Suppressor macrophage (primary cell): ENCODE data around the gene NTN1.
"Not testable (repeated sequence)": the region's sequence is repeated elsewhere in the genome, so short reads cannot be mapped to it uniquely, and the experiment has no call there.

Experiments
- DNase-seq, 4 experiments: peaks; one replicate each; pipeline ENCODE4 v3.0.0-alpha.2; 2020 to 2022

Gene NTN1

DNA sequence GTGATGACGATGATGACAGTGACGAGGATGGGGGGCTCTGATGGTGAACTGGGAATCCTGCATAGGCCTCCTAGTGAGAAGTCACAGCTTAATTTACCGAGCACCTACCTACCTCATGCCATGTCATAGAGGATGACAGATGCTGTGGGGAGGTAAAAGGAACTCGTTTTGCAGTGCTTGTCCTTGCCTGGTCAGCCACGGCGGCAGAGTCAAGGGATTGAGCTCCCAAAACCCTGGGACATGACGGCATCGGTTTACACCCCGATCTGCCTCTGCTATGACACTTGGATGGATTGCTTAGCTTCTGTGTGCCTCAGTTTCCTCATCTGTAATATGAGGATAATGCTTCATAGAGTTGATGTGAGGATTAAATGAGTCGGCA is 103.2 kb downstream of the NTN1 start:
- DNase-seq = no peak

DNA sequence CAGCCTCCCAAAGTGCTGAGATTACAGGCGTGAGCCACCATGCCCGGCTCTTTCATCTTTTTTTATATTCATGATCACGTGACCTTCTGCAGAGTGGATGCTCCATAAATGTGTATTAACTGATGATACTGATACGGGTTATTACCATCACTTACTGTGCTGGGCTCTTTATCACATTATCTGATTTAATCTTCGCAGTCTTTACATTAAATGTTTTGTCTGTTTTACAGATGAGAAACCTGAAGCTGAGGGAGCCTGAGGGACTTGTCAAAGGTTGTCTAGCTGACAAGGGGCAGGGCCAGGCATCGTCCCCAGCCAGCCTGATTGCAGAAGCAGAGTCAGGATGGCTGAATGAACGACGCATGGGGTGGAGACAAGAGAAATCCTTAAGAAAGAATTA is 104.4 kb downstream of the NTN1 start:
- no peak for DNase-seq

DNA sequence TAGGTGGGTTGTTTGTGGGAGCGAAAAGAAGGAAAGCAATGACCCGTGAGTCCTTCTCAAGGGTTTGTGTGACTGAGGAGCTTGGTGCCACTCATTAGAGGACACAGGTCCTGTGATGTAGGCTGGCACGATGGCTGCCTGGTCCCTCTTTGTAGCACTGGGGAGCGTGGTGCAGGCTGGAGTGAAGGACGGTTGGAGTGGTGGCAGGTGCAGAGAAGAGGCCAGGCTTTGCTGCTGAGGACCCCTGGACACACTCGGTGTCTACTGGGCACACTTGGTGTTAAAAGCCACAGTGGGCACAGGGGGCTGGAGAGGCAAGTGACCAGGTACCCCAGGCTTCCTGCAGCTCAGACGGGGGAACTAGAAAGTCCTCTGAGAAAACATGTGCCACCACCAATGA is 106.0 kb downstream of the NTN1 start:
- DNase-seq = no peak

DNA sequence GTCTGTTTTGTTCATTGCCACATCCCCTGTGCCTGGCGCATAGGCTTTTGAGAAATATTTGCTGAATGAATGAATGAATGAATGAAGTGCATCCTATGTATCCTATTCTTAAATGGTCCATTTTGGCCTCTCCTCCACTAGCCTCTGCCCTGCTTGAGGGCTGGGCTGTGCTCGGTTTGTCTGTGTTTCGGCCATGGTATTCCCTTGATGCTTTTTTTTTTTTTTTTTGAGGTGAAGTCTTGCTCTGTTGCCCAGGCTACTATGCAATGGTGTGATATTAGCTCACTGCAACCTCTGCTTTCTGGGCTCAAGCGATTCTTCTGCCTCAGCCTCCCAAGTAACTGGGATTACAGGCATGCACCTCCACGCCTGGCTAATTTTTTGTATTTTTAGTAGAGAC is 110.1 kb downstream of the NTN1 start:
- DNase-seq = no peak

DNA sequence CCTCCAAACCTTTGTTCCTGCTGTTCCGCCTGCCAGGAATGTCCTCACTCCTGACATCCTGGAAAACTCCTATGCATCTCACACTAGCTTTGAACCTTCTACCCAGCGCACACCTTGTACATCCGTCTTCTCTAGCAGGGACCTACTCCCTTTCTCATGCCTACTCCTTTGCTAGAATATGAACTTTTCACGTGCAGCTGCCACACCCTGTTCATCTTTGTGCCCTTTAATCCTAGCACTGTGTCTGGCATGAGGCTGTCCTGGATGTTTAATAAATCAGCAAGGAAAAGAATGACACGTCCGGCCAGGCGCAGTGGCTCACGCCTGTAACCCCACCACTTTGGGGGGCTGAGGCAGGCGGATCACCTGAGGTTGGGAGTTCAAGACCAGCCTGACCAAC is 111.0 kb downstream of the NTN1 start:
- no peak for DNase-seq

DNA sequence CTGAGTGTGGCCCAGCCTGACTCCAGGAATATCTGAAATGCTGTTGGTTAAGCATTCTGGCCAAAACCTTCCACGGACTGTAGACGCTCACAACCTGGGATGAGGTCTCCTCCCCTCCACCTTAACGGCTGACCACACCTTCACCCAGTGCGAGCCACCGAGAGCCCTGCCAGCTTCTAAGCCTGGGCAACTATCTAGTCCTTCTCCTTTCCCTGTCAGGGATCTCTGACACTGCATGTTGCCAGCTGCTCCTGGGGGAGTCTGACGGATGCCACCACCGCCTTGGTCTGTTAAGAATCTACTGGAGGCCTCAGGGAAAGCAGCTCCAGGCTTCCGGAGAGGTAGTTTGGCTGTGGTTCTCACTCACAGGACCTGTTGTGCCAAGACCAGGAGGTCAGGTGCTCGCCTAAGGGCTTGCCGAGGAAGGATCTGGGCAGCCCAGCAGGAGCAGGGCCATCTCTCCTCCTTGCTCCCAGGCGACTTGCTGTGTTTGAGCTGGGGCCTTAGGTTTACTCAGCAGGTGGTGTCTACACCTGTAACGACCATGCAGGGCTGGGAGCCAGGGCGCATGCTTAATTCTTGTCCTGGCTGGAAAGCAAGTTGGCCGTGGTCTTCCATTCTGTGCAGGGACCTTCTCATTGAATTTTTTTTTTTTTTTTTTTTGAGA is 111.8 kb downstream of the NTN1 start:
- DNase-seq = no peak

DNA sequence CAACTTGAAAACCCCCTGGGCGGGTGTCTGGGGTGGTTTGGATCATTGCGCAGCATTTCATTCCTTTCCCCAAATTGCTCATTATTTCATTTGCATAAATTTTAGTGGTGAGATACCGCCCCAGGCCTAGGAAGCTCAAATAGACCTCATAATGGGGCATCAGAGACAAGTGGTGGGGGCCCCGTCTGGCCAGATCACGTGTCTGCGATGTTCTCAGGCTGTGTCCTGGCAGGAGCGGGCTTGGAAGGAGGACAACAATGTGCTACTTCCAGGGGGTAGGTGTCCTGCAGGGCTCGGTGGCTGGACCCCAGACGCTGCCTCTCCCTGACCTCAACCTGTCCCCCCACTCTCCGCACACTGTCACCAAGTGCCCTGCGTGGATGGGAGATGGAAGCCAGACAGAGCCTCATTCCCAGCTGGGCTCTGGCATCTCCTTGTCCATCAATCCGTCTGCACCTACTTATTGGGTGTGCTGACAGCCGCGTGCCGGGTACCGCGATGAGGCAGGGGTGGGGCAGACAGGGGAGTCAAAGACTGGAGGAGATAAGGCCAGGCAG is 116.9 kb downstream of the NTN1 start:
- no peak for DNase-seq

DNA sequence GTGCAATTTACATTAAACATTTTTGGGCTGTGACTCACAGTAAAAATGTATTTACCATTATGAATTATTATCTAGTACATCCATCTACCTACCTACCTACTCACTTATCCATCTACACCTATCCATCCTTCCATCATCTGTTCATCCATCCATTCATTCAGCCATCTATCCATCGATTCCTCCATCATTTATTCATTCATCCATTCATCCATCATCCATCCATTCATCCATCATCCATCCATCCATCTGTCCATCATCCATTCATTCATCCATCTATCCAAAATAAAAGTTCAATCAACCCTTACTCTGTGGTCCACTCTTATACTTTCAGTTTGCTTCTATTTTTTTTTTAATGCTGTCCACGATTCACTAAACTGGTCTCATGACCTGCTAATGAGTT is 118.4 kb downstream of the NTN1 start:
- no peak for DNase-seq

DNA sequence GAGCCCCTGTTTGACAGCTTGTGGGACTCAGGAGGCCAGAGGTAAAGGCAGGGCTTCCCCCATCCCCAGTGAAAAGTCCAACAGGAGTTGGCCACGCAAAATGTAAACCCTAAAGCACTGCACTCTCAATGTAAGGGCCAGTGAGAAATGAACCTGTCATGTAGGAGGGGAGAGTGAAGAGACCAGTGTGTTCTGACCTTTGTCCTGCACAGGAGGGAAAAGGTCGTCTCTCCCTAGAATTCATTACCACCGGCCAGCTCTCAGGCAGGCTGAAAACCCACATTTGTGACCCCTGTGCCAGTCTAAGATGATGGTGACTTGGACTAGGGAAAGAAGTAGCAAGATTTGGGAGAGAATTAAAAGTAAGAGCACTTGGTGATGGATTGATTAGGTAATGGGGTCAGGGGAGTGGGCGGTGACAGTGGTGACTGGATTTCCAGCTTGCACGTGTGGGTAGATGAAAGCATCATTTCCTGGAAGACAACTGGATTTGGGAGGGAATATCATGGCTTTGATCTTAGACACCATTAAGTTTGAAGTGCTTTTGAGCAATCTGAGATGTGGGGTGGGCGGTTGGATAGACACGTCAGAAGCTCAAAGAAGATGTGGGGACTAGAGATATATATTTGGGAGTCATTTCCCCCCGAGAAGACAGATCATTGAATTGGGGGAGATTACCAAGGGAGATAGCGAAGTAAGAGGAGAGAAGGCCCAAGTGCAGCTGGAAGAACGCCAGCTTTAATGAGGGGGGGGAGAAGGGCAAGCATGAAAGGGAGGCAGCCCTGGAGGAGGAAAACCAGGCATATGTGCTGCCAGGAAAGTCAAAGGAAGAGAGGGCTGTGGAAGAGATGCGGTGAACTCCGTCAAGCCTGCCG is 119.5 kb downstream of the NTN1 start:
- DNase-seq = no peak

DNA sequence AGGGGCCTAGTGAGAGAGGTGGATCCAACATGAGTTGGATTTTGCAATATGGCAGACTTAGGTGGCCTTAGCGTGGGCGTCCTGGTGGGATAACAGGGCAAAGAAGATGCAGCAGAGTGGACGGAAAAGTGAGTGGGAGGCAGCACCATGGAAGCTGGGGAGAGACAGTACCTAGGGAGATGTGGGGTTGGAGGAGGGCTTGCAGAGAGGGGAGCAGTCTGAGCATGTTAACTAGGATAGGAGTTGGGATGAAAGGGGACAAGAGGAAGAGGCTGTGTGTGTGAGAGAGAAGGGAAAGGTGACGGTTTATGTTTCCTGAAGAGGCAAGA is 120.1 kb downstream of the NTN1 start:
- DNase-seq = no peak

DNA sequence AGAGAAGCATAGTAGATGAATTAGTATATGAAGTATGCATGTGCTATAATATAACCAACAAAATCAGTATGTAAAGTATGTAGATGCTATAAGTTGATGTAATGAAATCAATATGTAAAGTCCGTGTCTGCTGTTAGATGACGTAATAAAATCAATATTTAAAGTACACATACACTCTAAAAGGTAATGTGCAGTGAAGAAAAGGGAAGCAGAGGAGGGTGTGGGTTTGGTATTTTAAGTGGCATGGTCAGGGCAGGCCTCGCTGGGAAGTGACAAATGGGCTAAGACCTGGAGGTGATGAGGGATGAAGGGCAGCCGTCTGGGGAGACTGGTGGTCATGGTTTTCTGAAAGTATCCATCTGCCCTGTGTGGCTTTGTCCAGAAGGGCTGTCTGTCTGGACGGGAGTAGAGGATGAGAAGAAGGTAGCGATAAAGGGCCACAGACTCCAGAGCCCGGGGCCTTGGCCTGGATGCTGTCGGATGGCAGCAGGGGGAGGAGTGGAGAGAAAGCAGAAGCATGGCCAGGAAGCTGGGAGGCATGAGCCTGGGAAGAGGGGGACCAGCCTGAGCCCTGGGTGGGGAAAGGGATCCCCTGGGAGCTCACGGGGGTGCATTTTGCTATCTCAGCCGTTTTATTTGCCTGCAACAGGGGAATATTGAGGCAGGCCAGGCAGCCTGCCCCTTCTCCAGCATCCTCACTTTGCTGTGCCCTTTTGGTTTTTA is 121.6 kb downstream of the NTN1 start:
- DNase-seq = no peak

DNA sequence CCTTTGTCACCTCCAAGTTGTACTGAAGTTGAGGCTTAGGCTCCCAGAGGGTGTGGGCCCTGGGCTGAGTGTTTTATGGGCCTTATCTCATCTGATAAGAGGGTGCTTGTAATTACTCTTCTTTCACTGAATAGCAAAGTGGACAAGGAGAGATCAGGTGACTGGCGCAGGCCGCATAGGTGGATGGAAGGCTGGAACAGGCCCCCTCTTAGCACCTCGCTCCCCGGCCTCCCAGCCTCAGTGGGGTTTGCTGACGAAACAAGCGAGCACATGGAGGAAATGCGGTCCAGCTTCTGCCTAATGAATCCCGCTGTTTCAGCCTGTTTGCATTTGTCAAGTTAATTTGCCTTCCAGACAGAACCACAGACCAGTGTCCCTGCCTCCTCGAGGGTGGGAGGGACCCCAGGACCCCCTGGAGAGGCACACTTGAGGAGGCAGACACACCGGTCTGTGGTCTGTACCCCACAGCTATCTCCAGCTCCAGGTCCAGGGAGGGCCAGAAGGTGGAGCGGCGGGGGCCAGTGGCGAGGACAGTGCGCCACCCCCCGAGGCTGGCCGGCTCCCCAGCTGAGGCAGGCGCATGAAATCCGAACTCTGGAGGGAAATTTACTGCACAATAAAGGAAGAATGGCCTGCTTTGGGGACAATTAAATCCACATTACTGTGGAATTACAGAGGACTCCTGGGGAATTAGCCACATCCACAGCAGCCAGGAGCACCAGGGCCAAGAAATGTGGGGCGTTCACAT is 123.4 kb downstream of the NTN1 start:
- no peak for DNase-seq

DNA sequence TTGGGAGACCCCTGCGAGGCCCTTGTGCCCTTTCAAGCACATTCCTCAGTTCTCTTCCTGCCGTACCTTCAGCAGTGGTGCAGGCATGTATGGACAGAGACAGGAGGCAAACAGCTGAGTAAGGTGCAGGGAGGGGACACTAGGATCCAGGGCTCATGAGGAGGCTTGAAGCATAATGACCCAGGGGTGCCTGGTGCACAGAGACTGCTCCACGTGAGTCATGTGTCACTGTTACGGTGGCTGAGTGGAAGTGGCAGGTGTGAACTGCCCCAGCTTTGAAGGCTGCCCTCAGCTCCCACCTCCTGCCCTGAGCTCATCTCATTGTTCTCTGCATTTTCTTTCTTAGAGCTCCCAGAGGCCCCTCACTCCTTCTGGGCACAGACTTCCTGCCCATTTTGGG is 124.8 kb downstream of the NTN1 start:
- no peak for DNase-seq

DNA sequence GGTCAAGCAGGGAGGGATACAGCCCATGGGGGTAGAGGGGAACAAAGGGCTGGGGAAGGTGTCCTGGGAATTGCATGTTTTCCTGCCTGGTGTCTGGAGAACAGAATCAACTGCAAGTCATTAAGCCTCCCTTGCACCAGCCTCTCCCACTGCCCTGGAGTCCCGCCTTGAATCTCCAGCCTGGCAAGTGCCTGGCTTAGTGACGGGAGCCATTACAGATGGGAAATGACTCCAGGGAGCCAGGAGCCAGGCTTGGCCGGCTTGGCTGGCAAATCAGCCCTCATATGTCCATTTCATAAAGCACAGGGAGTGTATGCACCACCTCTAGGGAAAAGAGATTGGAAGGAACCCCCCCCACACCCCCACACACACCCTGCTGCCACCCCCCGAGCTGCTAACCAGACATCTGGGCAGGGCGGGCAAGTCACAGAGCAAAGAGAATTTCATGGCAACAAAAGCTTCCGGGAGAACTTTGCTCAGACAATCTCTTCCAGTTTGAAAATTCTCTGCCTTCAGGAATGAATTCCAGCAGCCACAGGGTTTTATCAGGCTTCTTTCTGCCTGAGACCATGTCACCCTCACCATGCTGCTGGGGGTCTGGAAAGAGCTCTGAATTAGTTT is 127.7 kb downstream of the NTN1 start:
- no peak for DNase-seq

DNA sequence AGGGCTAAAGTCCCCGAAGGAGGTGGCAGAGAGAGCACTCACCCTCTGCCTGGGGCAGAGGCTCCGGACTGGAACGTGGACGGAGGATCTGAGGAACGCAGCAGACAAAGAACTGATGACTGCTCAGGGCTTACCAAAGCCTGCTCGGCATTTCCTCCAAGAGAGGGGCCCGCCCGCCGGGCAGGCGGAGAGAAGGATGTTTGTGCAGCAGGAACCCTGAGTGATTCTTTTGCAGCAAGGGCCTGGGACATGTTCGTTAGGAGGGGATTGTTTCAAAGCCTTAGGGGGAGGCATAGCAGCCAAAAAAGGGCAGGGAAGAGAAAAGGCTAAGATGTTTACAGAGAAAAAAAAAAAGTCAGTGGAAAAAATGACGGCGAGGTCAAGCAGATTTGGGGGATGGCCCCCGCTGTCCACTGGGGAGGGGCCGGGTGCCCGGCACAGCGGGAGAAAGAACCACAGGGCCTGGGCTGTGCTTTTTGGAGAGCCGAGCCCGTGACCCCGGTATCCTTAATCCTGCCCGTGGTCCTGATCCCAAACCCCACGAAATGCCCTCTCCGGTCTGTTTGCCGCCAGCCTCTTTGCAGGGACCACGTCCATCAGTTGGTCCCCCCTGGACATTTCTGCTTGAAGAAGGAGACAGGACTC is 129.3 kb downstream of the NTN1 start:
- no peak for DNase-seq

DNA sequence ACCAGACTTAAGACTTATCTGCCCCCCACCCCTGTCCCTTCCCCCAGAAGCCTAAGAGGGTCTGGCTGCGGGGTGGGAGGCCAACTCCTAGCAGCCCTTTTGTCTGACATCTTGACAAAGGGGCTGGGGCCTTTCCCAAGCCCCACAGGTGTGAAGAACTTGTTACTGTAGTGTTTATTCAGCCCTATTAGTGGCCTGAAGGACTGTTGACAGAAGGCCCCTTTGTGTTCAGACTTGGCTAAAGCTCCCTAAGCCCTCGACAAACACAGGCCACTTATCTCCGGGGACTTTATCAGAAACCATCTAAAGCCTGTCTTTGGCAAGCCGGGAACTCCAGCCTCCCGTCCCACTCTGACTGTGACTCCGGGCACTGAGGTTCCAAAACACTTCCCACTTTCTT is 129.8 kb downstream of the NTN1 start:
- DNase-seq = no peak

DNA sequence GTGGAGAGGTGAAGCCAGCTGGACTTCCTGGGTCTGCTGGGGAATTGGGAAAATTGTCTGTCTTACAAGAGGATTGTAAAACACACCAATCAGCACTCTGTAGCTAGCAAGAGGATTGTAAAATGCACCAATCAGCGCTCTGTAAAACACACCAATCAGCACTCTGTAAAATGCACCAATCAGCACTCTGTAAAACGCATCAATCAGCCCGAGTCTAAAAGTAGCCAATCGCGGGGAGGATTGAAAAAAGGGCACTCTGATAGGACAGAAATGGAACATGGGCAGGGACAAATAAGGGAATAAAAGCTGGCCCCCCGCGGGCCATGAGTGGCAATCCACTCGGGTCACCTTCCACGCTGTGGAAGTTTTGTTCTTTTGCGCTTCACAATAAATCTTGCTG is 130.4 kb downstream of the NTN1 start:
- DNase-seq = not testable (repeated sequence)

DNA sequence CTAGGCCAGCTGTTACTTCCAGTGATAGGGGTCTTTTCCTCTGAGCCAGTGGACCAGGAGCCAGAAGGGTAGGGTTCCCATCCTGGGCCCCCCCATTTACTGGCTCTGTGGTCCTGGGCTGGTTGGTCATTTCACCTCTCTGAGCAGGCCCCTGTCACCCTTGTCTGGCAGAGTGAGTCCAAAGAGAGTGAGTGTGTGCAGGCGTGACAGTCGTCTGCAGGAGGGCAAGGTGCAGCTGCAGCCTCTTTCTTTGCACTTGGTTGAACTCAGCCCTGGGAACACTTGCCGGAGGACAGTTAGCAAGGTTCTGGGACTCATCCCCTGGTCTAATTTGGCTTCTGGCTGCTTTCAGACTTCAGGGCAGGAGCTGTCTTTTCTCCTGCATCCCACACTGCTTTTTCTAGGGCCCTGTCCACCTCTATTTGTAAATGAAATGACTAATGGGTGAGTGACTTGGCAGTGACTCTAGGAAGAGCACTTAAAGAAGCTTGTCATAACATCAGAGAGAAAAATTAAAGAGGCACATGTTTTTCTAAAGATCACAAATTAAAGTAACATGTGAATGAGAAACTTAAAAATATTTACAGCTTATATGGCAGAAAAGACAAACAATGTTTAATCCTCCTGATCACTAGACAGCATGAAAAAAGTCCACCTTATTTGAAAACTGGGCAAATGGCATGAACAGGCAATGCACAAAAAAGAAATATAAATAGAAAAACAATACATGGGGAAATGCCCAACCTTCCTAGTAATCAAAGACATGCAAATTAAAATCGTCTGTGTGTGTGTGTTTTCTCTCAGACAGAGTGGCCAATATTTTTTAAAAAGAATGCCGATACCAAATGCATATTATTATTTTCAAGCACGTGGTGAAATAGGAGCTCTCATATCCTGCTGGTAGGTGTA is 137.5 kb downstream of the NTN1 start:
- no peak for DNase-seq

DNA sequence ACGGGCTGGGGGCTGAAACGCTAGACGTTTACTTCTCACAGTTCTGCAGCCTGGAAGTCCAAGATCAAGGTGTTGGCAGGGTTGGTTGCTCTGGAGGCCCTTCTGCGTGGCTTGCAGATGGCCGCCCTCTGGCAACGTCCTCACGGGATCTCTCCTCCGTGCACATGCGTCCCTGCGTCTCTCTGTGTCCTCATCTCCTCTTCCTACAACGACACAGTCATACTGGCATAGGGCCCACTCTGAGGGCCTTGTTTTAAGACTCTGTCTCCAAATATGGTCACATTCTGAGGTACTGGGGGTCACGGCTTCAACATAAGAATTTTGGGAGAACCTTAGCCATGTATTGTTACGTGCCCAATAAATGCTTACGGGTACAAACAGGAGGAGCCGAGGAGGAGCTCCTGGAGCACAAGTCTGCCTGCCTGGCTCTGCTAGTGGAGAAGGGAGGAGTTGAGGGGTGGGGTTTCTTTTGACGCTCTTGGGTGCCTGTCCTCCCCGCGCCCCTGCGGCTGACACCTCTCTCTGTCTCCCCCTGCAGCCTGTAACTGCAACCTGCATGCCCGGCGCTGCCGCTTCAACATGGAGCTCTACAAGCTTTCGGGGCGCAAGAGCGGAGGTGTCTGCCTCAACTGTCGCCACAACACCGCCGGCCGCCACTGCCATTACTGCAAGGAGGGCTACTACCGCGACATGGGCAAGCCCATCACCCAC is 141.1 kb downstream of the NTN1 start:
- no peak for DNase-seq

DNA sequence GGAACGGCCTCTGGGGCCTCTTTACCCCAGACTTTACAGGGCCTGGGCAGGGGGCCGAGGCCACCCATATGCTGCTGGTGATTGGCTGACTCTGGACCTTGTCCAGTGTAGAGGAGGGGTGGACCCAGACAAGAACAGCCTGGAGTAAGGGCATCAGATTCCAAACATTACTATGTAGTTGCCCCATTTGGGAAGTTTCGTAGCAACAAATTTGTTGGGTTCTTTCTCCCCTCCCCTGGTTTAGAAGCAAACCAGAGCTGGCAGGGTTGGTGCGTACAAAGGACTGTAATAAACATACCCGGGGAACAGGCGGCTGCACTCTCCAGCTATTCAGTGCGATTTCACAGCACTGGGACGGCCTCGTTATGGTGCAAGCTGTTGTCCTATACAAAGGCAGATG is 145.5 kb downstream of the NTN1 start:
- DNase-seq = no peak
